Chondrocyte (in vitro differentiated cells): ENCODE data around the gene TREML4. TPM values are rescaled to one million over a fixed set of nuclear protein-coding genes. Genes with fewer than 3 reads are reported as not detected.
"Not testable (repeated sequence)": the region's sequence is repeated elsewhere in the genome, so short reads cannot be mapped to it uniquely, and the experiment has no call there.

ENCODE experiments used
- DNase-seq: peaks from one replicate; pipeline ENCODE4 v3.0.0; 2021; ENCODE audit warnings: mixed read lengths, low spot score
- H3K27ac Mint-ChIP-seq: one replicate; pipeline ENCODE4 v1.8.0; 2021; ENCODE audit warnings: mild to moderate bottlenecking, moderate library complexity, mixed read lengths; ENCODE audit not compliant: unreplicated experiment
- H3K27me3 Mint-ChIP-seq: 2 replicates; pipeline ENCODE4 v1.8.0; 2021; ENCODE audit warnings: low read depth, mixed read lengths
- H3K36me3 Mint-ChIP-seq: 2 replicates; pipeline ENCODE4 v1.8.0; 2021; ENCODE audit warnings: low read depth, mixed read lengths
- H3K4me1 Mint-ChIP-seq: 2 replicates; pipeline ENCODE4 v1.8.0; 2021; ENCODE audit warnings: low read depth, mild to moderate bottlenecking, mixed read lengths
- H3K4me3 Mint-ChIP-seq: one replicate; pipeline ENCODE4 v1.8.0; 2021; ENCODE audit warnings: mild to moderate bottlenecking, moderate library complexity, mixed read lengths; ENCODE audit not compliant: unreplicated experiment
- H3K9me3 Mint-ChIP-seq: 2 replicates; pipeline ENCODE4 v1.8.0; 2021; ENCODE audit warnings: low read depth, mixed read lengths
- total RNA-seq: library from RNA; stranded (reverse); gene quantifications from 3 replicates; pipeline ENCODE4 v1.2.1, GENCODE V29; 2021
- TF ChIP-seq, protein P1 (sequence below): fragments of 200-600 bp; sonication (generic); IDR thresholded peaks from 2 replicates; pipeline ENCODE4 v1.5.0; 2021; ENCODE audit warnings: antibody characterized with exemption, mild to moderate bottlenecking, moderate library complexity

TREML4 gene
- total RNA-seq, 1 donor from 2014 or later: not detected

DNA sequence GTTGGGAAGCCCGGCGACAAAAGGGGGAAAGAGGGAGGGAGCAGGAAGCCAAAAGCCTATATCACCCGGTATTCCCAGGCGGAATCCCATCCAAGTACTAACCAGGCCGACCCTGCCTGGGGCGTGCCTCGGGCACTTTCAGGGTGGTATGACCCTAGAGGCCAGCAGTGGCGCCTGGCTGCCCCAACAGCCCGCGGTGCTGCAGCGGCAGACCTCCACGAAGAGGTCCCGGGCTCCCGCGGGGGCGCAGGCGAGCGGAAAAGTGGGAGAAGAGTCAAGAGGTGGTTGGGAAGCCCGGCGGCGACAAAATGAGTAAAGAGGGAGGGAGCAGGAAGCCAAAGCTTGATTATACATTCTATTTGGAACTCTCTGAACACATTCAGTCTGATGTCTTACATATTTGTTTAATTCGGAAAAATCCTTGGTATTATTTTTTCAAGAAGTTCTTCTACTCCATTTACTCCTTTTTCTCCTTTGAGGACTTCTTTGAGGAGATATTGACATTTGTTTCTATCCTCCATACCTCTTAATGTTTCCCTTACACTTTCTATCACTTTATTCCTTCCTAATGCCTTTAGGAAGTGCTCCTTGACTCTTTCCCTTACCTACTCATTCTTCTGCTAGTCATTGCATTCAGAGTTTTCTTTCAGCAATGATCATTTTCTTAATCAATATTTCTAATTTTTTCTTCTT lies 11.5 kb downstream of the TREML4 start:
- no peak overlapping the region for H3K27ac Mint-ChIP-seq
- no peaks in the 10 kb centered on the region for H3K36me3 Mint-ChIP-seq
- TF ChIP-seq, protein P1, sequence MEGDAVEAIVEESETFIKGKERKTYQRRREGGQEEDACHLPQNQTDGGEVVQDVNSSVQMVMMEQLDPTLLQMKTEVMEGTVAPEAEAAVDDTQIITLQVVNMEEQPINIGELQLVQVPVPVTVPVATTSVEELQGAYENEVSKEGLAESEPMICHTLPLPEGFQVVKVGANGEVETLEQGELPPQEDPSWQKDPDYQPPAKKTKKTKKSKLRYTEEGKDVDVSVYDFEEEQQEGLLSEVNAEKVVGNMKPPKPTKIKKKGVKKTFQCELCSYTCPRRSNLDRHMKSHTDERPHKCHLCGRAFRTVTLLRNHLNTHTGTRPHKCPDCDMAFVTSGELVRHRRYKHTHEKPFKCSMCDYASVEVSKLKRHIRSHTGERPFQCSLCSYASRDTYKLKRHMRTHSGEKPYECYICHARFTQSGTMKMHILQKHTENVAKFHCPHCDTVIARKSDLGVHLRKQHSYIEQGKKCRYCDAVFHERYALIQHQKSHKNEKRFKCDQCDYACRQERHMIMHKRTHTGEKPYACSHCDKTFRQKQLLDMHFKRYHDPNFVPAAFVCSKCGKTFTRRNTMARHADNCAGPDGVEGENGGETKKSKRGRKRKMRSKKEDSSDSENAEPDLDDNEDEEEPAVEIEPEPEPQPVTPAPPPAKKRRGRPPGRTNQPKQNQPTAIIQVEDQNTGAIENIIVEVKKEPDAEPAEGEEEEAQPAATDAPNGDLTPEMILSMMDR: no peak
- peaks cover 12% of the 10 kb centered on the region for H3K4me1 Mint-ChIP-seq
- H3K9me3 Mint-ChIP-seq: no peaks in the 10 kb centered on the region
- H3K4me3 Mint-ChIP-seq: no peak overlapping the region
- no peak for DNase-seq
- peaks cover 61% of the 10 kb centered on the region for H3K27me3 Mint-ChIP-seq

DNA sequence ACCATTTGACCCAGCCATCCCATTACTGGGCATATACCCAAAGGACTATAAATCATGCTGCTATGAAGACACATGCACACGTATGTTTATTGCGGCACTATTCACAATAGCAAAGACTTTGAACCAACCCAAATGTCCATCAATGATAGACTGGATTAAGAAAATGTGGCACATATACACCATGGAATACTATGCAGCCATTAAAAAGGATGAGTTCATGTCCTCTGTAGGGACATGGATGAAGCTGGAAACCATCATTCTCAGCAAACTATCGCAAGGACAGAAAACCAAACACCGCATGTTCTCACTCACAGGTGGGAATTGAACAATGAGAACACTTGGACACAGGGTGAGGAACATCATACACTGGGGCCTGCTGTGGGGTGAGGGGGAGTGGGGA lies 18.4 kb downstream of the TREML4 start:
- H3K4me3 Mint-ChIP-seq, H3K27ac Mint-ChIP-seq, H3K9me3 Mint-ChIP-seq, DNase-seq, H3K4me1 Mint-ChIP-seq, H3K36me3 Mint-ChIP-seq: not testable (repeated sequence)
- peaks cover 48% of the 10 kb centered on the region for H3K27me3 Mint-ChIP-seq

DNA sequence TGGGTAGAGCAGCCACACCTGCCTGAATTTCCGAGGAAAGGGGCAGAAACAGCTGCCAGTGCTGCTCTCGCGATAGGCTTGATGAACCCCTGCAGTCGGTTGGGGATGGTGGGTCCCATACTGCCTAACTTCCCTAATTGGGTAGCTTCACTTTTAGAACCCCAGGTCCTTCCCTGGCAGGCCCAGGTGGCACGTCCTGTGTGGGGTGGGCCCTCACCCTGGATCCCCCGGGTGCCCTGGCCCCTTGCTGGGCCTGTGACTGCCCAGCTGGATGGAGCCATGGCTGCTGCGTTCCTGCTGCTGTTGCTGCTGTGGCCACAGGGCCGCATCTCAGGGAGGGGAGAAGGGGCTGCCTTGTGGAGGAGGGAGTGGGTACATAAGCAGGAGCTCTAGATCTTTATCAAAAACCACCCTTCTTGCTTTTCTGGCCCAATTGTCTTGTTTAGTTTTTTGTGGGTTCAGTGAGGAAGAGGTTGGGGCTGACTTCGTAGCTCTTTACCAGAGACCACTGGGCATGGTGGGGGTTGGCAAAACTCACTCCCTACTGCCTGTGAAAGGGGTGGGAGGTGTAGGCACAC lies 19.2 kb downstream of the TREML4 start:
- Mint-ChIP-seq H3K27me3 (peaks cover 47% of the 10 kb centered on the region), H3K9me3 (peaks cover 7% of the 10 kb centered on the region), H3K4me3 (no peak overlapping the region), H3K36me3 (no peaks in the 10 kb centered on the region), H3K27ac (no peak overlapping the region), H3K4me1 (no peaks in the 10 kb centered on the region)
- no peak for DNase-seq
- TF ChIP-seq, protein P1: no peak

- Mint-ChIP-seq H3K27ac (no peak overlapping the region), H3K27me3 (peaks cover 45% of the 10 kb centered on the region), H3K4me1 (no peaks in the 10 kb centered on the region), H3K4me3 (no peak overlapping the region), H3K9me3 (peaks cover 7% of the 10 kb centered on the region), H3K36me3 (no peaks in the 10 kb centered on the region)
- DNase-seq: no peak
- TF ChIP-seq, protein P1: no peak
These were observed 19.9 kb downstream of the TREML4 start for GRCh38 chr6:41247882-41248705.

DNA sequence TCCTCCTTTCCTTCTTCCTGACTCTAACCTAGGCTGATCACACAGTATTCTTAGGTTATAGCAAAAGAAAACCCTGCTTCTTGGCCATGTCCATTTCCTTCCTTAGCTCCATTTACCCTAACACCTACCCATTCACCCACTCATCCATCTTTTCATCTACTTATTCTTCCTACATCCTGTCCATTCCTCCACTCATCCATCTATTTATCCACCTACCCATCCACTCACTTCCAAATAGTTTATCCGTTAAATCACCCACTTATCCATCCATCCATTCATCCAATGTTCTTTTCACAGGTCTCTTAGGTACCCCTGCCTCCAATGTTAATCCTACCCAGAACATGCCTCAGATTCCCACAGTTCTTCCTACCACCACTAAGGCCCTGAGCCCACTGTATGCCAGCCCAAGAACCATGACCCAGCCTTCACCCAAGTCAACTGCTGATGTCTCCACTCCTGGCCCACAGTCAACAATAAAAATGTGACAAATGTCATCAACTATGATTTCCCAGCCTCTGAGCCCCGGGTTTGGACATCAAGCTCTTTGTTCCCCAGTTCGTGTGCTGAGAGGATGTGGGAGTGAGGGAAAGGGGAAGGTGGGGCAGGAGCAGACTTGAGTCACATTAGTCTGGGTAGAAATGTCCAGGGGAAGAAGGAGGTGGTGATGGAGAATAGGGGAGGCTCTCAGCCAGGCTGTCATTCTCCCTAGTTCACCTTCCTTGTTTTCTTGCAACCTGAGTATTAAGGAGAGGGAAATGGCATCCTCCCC lies 24.4 kb downstream of the TREML4 start:
- no peak overlapping the region for H3K27ac Mint-ChIP-seq
- H3K4me3 Mint-ChIP-seq: no peak overlapping the region
- no peaks in the 10 kb centered on the region for H3K9me3 Mint-ChIP-seq
- no peak for DNase-seq
- peaks cover 18% of the 10 kb centered on the region for H3K4me1 Mint-ChIP-seq
- no peaks in the 10 kb centered on the region for H3K36me3 Mint-ChIP-seq
- H3K27me3 Mint-ChIP-seq: peaks cover 20% of the 10 kb centered on the region
- TF ChIP-seq, protein P1: no peak
